Peyer's patch (tissue), 4 donors: ENCODE measurements around the gene COQ10A.

Source experiments
- POLR2A ChIP-seq, 2 donors: fragments of 450-650 bp; IDR thresholded peaks; one replicate each; pipeline ENCODE4 v1.5.1; 2017; ENCODE audit warnings: antibody characterized with exemption in 2 of 2, mild to moderate bottlenecking in 2 of 2, moderate library complexity in 2 of 2
- TF ChIP-seq, protein P1 (sequence below), 6 experiments: fragments of 450-650 bp in 4 of 6; fragments of 200-600 bp in 2 of 6; sonication (generic) in 1 of 6; IDR thresholded peaks; one replicate each; pipeline ENCODE4 v1.5.1; 2017 to 2019; ENCODE audit warnings: antibody characterized with exemption in 6 of 6, mild to moderate bottlenecking in 3 of 6, moderate library complexity in 1 of 6

DNA sequence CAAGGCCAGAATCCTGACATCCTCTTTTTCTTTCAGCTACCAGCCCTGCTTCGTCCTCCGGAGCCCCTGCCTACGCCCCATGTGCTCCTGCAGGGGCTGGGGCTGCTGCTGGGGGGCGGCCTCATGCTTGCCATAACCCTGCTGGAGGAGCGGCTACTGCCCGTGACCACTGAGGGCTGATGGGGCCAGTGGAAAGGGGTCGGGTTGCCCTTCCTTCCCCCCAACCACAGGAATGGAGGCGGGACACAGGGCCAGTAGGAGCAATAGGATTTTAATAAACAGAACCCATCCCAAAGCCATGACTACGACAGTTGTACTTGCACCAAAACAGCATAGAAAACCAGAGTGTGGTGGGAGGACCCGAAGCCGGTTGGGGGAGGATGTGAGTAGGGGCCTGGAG, 29.2 kb upstream of the COQ10A start:
- TF ChIP-seq, protein P1, sequence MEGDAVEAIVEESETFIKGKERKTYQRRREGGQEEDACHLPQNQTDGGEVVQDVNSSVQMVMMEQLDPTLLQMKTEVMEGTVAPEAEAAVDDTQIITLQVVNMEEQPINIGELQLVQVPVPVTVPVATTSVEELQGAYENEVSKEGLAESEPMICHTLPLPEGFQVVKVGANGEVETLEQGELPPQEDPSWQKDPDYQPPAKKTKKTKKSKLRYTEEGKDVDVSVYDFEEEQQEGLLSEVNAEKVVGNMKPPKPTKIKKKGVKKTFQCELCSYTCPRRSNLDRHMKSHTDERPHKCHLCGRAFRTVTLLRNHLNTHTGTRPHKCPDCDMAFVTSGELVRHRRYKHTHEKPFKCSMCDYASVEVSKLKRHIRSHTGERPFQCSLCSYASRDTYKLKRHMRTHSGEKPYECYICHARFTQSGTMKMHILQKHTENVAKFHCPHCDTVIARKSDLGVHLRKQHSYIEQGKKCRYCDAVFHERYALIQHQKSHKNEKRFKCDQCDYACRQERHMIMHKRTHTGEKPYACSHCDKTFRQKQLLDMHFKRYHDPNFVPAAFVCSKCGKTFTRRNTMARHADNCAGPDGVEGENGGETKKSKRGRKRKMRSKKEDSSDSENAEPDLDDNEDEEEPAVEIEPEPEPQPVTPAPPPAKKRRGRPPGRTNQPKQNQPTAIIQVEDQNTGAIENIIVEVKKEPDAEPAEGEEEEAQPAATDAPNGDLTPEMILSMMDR (IDR thresholded peaks at IDR 0.05) = no peak
- no peak for TF ChIP-seq POLR2A (IDR thresholded peaks at IDR 0.05)
